Stimulated activated CD8-positive, alpha-beta memory T cell treated with anti-CD3 and anti-CD28 coated beads, Interleukin-12 subunit alpha, Interleukin-12 subunit beta, amount 100 ng/mL, for 4 hours (primary cell): Measurements from ENCODE around the gene VARS2.

Source experiments
- DNase-seq: peaks from one replicate; pipeline ENCODE4 v3.0.0-alpha.2; 2020; ENCODE audit warnings: low read depth

The VARS2 gene

GRCh38 chr6:30884521-30885480, 29.2 kb upstream of the VARS2 start:
- DNase-seq: peak; percentile 21

GRCh38 chr6:30885481-30885998, 28.5 kb upstream of the VARS2 start:
- DNase-seq: no peak

DNA sequence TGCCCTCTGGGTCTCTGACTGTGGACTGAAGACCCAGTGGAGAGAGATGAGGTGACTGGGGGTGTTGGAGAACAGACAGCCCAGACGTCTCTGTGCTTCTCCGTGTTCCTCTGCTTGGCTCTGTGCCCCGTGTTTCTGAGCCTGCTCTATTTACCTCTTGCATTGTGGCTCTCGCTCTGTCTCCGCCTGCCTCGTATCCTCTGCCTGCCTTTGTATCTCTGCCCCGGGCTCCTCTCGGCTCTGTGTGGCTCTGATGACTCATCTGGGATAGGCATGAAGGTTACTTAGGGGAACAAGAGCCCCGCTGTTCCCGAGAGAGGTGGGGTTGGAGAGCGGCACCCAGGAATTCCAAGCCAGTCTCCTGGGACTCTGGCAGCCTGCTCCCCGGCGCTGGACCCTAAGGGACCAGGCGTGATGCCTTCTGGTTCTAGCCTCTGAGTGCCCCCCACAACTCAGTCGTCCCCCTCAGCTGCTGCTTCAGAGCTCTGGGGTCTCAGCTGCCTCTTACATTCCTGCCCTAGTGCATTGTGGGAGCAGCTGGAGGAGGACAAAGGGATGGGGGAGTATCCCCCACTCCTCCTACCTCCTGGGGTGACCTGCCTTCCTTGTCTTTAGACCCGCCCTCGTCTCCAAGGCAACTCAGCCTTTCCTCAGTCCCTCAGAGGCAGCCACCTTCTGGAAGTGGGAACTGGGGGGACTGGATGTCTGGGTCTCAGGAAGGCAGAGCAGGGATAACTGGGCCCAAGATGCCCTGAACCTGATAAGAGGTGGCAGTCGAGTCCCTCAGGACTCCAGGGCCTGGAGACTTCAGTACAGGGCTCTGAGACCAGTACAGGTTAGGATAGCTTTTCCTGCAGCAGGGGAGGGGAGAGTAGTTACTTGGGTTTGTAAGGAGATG, 27.8 kb upstream of the VARS2 start:
- no peak for DNase-seq

- no peak for DNase-seq
Measured at GRCh38 chr6:30886897-30887255, 27.2 kb upstream of the VARS2 start.

GRCh38 chr6:30887901-30888815, 25.9 kb upstream of the VARS2 start:
- DNase-seq: no peak

- no peak for DNase-seq
Measured at GRCh38 chr6:30888816-30889495, 25.1 kb upstream of the VARS2 start.

DNA sequence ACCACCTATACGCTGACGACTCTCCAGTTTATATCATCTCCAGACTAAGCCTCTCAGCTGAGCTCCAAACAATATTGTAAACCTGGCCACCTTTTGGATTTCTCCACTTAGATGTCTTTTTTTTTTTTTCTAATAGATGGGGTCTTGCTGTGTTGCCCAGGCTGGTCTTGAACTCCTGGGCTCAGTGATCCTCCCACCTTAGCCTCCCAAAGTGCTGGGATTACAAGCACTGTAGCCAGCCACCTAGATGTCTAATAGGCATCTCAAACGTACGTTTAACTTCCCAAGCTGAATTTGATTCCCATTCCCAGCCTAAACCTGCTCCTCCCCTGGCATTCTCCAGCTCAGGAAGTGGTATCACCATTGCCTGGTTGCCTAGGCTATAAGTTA, 24.5 kb upstream of the VARS2 start:
- DNase-seq: no peak

DNA sequence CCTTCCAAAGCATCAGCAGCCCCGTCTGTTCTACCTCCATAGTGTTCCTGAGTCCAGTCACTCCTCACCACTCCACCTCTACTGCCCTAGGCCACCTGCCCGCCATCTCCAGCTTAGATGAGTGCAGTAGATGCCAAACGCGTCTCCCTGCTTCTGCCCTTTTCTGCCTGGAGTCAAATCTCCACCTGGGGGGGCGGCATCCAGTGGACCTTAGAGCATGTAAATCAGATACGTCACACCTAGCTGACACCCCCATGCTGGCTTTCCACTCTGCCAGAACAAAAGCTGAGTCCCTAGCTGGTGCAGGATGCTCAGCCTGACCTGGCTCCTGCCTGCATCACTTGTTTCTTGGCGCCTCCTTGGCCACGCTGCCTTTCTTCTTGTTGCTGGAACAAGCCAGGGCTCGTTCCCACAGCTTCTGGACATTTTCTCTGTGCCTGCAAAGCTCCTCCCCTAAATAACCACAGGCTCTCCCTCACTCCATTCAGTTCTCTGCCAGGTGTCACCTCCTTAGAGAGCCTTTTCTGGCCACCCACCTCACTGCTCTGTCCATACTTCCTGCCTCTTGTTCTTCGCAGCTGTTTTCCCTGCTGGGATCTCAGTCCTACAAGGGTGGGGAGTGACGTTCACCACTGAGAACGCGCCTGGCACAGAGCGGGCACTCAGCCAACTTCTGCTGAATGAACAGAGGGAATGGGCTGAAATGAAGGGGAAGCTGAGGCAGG, 24.0 kb upstream of the VARS2 start:
- DNase-seq: no peak

- no peak for DNase-seq
Measured at GRCh38 chr6:30890646-30891449, 23.2 kb upstream of the VARS2 start.

DNA sequence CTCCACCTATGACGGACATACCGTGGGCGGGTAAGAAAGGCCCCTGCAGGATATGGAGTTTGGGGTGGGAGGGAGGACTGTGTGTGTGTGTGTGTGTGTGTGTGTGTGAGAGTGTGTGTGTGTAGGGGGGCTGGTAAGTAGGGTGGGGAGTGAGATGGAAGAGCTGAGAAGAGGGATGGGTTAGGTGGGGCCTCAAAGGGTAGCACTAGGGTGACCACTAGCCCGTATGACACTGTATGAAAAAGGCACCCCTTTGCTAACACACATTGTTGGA, 22.7 kb upstream of the VARS2 start:
- no peak for DNase-seq

GRCh38 chr6:30891816-30892538, 22.1 kb upstream of the VARS2 start:
- no peak for DNase-seq

DNA sequence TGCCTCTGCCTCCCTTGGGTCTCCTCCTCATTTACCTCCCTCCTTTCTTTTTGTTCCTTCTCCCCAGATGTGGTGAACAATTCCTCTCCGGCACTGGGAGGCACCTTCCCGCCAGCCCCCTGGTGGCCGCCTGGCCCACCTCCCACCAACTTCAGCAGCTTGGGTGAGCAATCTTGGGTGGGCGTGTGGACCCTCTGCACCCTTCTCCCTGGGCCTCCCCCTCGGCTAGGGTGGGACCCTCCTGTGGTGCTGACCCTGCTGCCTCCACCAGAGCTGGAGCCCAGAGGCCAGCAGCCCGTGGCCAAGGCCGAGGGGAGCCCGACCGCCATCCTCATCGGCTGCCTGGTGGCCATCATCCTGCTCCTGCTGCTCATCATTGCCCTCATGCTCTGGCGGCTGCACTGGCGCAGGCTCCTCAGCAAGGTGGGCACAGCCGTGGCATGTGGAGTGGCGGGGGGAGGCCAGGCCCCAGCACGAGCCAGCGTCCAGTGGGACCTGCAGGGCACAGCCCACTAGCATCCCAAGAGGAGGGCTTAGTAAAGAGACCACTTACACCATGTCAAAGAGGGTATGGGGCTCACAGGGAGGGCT, 20.9 kb upstream of the VARS2 start:
- DNase-seq: no peak

- DNase-seq: no peak
Measured at GRCh38 chr6:30893666-30894065, 20.4 kb upstream of the VARS2 start.

DNA sequence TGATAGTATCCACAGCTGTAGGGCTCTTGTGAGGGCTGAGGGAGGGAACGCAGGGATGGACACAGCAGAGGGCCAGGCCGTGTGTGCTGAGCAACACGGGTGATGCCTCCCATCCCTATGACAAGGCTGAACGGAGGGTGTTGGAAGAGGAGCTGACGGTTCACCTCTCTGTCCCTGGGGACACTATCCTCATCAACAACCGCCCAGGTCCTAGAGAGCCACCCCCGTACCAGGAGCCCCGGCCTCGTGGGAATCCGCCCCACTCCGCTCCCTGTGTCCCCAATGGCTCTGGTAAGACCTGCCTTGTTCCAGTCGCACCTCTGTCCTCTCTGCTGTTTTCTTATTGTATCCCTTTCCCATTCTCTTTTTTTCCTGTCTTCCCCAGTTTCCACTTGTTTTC, 19.7 kb upstream of the VARS2 start:
- DNase-seq: no peak

DNA sequence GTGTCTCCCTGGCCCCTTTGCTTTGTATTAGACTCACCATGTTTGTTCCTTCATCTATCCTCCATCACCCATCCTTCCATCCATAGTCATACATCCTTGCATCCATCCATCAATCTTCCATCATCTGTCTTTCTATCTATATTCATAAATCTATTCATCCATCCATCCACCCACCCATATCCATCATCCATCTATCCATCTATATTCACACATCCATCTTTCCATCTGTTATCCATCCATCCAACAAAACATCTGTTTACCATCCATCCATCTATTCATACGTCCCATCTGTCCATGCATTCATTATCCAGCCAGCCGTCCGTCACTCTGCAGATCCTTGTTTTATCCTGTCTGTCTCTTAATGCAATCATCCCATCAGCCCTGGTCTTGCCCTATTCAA, 19.1 kb upstream of the VARS2 start:
- DNase-seq: no peak

DNA sequence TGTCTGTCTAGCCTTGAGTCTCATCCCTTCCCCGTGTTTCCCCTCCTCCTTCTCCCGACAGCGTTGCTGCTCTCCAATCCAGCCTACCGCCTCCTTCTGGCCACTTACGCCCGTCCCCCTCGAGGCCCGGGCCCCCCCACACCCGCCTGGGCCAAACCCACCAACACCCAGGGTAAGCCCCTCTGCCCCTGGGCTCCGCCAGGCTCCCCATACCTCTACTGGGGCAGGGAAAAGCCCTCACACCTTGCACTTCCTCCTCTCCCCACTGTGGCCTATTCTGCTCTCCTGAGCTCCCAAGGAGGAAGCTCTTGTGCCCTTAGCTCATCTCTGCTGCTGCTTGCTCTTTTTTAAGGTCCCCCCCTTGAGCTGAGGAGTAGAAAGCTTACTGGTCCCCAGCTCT, 18.7 kb upstream of the VARS2 start:
- no peak for DNase-seq

GRCh38 chr6:30896541-30896940, 17.5 kb upstream of the VARS2 start:
- no peak for DNase-seq

DNA sequence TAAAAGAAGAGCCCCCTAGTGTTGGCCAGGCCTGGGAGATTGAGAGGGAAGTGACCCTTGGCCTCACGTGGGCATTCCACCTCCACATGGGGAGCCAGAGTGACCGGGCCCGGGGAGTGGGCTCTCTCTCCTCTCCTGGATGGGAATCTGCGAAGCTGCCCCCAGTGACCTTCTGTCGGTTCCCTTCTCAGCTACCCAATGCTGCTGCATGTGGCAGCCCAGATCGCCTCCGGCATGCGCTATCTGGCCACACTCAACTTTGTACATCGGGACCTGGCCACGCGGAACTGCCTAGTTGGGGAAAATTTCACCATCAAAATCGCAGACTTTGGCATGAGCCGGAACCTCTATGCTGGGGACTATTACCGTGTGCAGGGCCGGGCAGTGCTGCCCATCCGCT, 16.2 kb upstream of the VARS2 start:
- DNase-seq: no peak
